Measurements from ENCODE around the gene ALAD. TPM values are rescaled to one million over a fixed set of nuclear protein-coding genes. Genes with fewer than 3 reads are reported as not detected.

Gene ALAD
- total and polyA plus RNA-seq, 2 of the 13 experiments (the other 11 are each of a cell fraction or from before 2014, with no cell fraction given) = 21.8 to 30.1 TPM

GRCh38 chr9:113340011-113340699, 60.9 kb downstream of the ALAD start, which contains the start of gene WDR31 (continued):
- peak; percentile 88; the same call in 1 of the 2 replicates for TF ChIP-seq ZNF790 (CRISPR knock-in tag; IDR thresholded peaks at IDR 0.05; ENCODE audit: borderline replicate concordance)
- TF ChIP-seq BRF2 (CRISPR knock-in tag; IDR thresholded peaks at IDR 0.05) = no peak
- TF ChIP-seq ZUFSP (CRISPR knock-in tag; IDR thresholded peaks at IDR 0.05; ENCODE audit: borderline replicate concordance) = no peak
- TF ChIP-seq NFKB2 (CRISPR knock-in tag; IDR thresholded peaks at IDR 0.05; ENCODE audit: borderline replicate concordance) = peak; percentile 77; the same call in 1 of the 2 replicates
- TF ChIP-seq ZBTB34 (CRISPR knock-in tag; IDR thresholded peaks at IDR 0.05) = peak; percentile 44; the same call in 1 of the 2 replicates
- no peak for TF ChIP-seq TEAD2 (CRISPR knock-in tag; IDR thresholded peaks at IDR 0.05)
- TF ChIP-seq MAFF (IDR thresholded peaks at IDR 0.05; ENCODE audit: low read depth, low read length) = no peak
- TF ChIP-seq ZNF253 (CRISPR knock-in tag; IDR thresholded peaks at IDR 0.05; ENCODE audit: borderline replicate concordance) = peak; percentile 90; the same call in 1 of the 2 replicates
- TF ChIP-seq THAP9 (CRISPR knock-in tag; IDR thresholded peaks at IDR 0.05; ENCODE audit: borderline replicate concordance) = peak; percentile 64; the same call in 1 of the 2 replicates
- TF ChIP-seq ZNF512 (CRISPR knock-in tag; IDR thresholded peaks at IDR 0.05) = no peak
- peak; percentile 59 for TF ChIP-seq AHDC1 (CRISPR knock-in tag; IDR thresholded peaks at IDR 0.05; ENCODE audit: borderline replicate concordance)
- TF ChIP-seq PAWR (CRISPR knock-in tag; IDR thresholded peaks at IDR 0.05; ENCODE audit: borderline replicate concordance) = no peak; the same call in 1 of the 2 replicates

All from HepG2 (cell line).